Measurements from ENCODE around the gene CDC34. TPM values are rescaled to one million over a fixed set of nuclear protein-coding genes. Genes with fewer than 3 reads are reported as not detected.

The CDC34 gene
- total RNA-seq, 5 donors from 2014 or later (not counting 1 experiment from before 2014, with no cell fraction given), result 35.4 to 52.6 (median 51.3) TPM

- Mint-ChIP-seq H3K4me1 (peaks cover 15 to 22% (median 17%) of the 10 kb centered on the region in 3 donors), H3K4me3 (peak overlapping the region in 2 of 3 donors; percentile 31 to 47)
- ATAC-seq (replicated peaks in 1 of 4), result no peak
Observed at GRCh38 chr19:535017-535835, 3.7 kb downstream of the CDC34 start.

GRCh38 chr19:536031-536880, 4.7 kb downstream of the CDC34 start:
- no peak overlapping the region for H3K4me3 Mint-ChIP-seq
- H3K27ac Mint-ChIP-seq, result no peak overlapping the region
- peaks cover 8% of the 10 kb centered on the region for H3K36me3 Mint-ChIP-seq
- no peak overlapping the region for H3K4me3 ChIP-seq (ENCODE audit: control insufficient read depth in 1 of 2, extremely low read depth in 1 of 2, low read length in 1 of 2)
- H3K27me3 ChIP-seq (replicated peaks in 1 of 2; ENCODE audit: control insufficient read depth in 2 of 2, extremely low read depth in 1 of 2, insufficient read depth in 2 of 2, low read length in 1 of 2), result no peaks in the 10 kb centered on the region
- no peak for DNase-seq
- H3K27me3 Mint-ChIP-seq, result no peaks in the 10 kb centered on the region
- H3K4me1 Mint-ChIP-seq, result peaks cover 15 to 18% (median 17%) of the 10 kb centered on the region in 3 donors
- peaks cover 20 to 35% of the 10 kb centered on the region in 2 donors for H3K36me3 ChIP-seq (ENCODE audit: control insufficient read depth in 2 of 2, extremely low read depth in 1 of 2, insufficient read depth in 1 of 2, low read length in 1 of 2)
- H3K27ac ChIP-seq (ENCODE audit: low read length), result no peak overlapping the region
- no peak for ATAC-seq (replicated peaks in 1 of 4)
- WGBS (ENCODE audit: insufficient coverage), result 94% methylated on average over 55 of the region's 55 CpGs
- H3K9me3 Mint-ChIP-seq, result no peaks in the 10 kb centered on the region
- peaks cover 6 to 34% of the 10 kb centered on the region in 2 experiments for H3K4me1 ChIP-seq (ENCODE audit: control insufficient read depth in 1 of 2, extremely low read depth in 1 of 2, insufficient read depth in 2 of 2, low read length in 2 of 2)
- ChIA-PET POLR2A (no interaction called here), CTCF (interaction anchor here in 1 of 2 donors (0.6 kb wide), 1 partner anchor 1605 kb away, joined by 3 read pairs; no protein-coding TSS in a partner anchor)
- H3K9me3 ChIP-seq, result no peaks in the 10 kb centered on the region

More at GRCh38 chr19:535017-535835, 3.7 kb downstream of the CDC34 start:
- POLR2A ChIA-PET, result no interaction called here
- Histone ChIP-seq H3K4me3 (ENCODE audit: control insufficient read depth in 1 of 2, extremely low read depth in 1 of 2, low read length in 1 of 2) (no peak overlapping the region), H3K36me3 (ENCODE audit: control insufficient read depth in 2 of 2, extremely low read depth in 1 of 2, insufficient read depth in 1 of 2, low read length in 1 of 2) (peaks cover 20 to 34% of the 10 kb centered on the region in 2 donors), H3K27me3 (replicated peaks in 1 of 2; ENCODE audit: control insufficient read depth in 2 of 2, extremely low read depth in 1 of 2, insufficient read depth in 2 of 2, low read length in 1 of 2) (no peaks in the 10 kb centered on the region), H3K9me3 (no peaks in the 10 kb centered on the region), H3K4me1 (ENCODE audit: control insufficient read depth in 1 of 2, extremely low read depth in 1 of 2, insufficient read depth in 2 of 2, low read length in 2 of 2) (peaks cover 6 to 42% of the 10 kb centered on the region in 2 experiments), H3K27ac (ENCODE audit: low read length) (no peak overlapping the region)
- H3K36me3 Mint-ChIP-seq, result peaks cover 8% of the 10 kb centered on the region
- CTCF ChIA-PET, result no interaction called here
- H3K9me3 Mint-ChIP-seq, result no peaks in the 10 kb centered on the region
- no peak for DNase-seq
- 77% methylated on average over 13 of the region's 16 CpGs for WGBS (ENCODE audit: insufficient coverage)
- peak overlapping the region in 1 of 2 donors; percentile 63 for H3K27ac Mint-ChIP-seq
- H3K27me3 Mint-ChIP-seq, result no peaks in the 10 kb centered on the region

GRCh38 chr19:536881-537404, 5.4 kb downstream of the CDC34 start:
- H3K27ac ChIP-seq (ENCODE audit: low read length), result no peak overlapping the region
- H3K4me3 ChIP-seq (ENCODE audit: control insufficient read depth in 1 of 2, extremely low read depth in 1 of 2, low read length in 1 of 2), result no peak overlapping the region
- Mint-ChIP-seq H3K27me3 (no peaks in the 10 kb centered on the region), H3K27ac (no peak overlapping the region), H3K4me1 (peaks cover 15 to 18% (median 17%) of the 10 kb centered on the region in 3 donors), H3K4me3 (no peak overlapping the region), H3K9me3 (no peaks in the 10 kb centered on the region), H3K36me3 (peaks cover 8% of the 10 kb centered on the region)
- H3K4me1 ChIP-seq (ENCODE audit: control insufficient read depth in 1 of 2, extremely low read depth in 1 of 2, insufficient read depth in 2 of 2, low read length in 2 of 2), result peaks cover 6 to 34% of the 10 kb centered on the region in 2 experiments
- H3K36me3 ChIP-seq (ENCODE audit: control insufficient read depth in 2 of 2, extremely low read depth in 1 of 2, insufficient read depth in 1 of 2, low read length in 1 of 2), result peaks cover 25 to 42% of the 10 kb centered on the region in 2 donors
- POLR2A ChIA-PET, result no interaction called here
- H3K9me3 ChIP-seq, result no peaks in the 10 kb centered on the region
- no peaks in the 10 kb centered on the region for H3K27me3 ChIP-seq (replicated peaks in 1 of 2; ENCODE audit: control insufficient read depth in 2 of 2, extremely low read depth in 1 of 2, insufficient read depth in 2 of 2, low read length in 1 of 2)
- ATAC-seq (replicated peaks in 1 of 4) (no peak), DNase-seq (no peak)
- 92% methylated on average over 12 of the region's 26 CpGs for WGBS (ENCODE audit: insufficient coverage)
- CTCF ChIA-PET, result no interaction called here

GRCh38 chr19:538641-539428, 7.3 kb downstream of the CDC34 start:
- Histone ChIP-seq H3K27ac (ENCODE audit: low read length) (no peak overlapping the region), H3K4me1 (ENCODE audit: control insufficient read depth in 1 of 2, extremely low read depth in 1 of 2, insufficient read depth in 2 of 2, low read length in 2 of 2) (peaks cover 4 to 33% of the 10 kb centered on the region in 2 experiments), H3K27me3 (replicated peaks in 1 of 2; ENCODE audit: control insufficient read depth in 2 of 2, extremely low read depth in 1 of 2, insufficient read depth in 2 of 2, low read length in 1 of 2) (no peaks in the 10 kb centered on the region), H3K4me3 (ENCODE audit: control insufficient read depth in 1 of 2, extremely low read depth in 1 of 2, low read length in 1 of 2) (no peak overlapping the region), H3K36me3 (ENCODE audit: control insufficient read depth in 2 of 2, extremely low read depth in 1 of 2, insufficient read depth in 1 of 2, low read length in 1 of 2) (peaks cover 27 to 47% of the 10 kb centered on the region in 2 donors), H3K9me3 (no peaks in the 10 kb centered on the region)
- ATAC-seq (replicated peaks in 1 of 4), result no peak
- Mint-ChIP-seq H3K27me3 (no peaks in the 10 kb centered on the region), H3K4me3 (no peak overlapping the region), H3K9me3 (no peaks in the 10 kb centered on the region), H3K4me1 (peaks cover 14 to 16% (median 16%) of the 10 kb centered on the region in 3 donors), H3K36me3 (peaks cover 8% of the 10 kb centered on the region), H3K27ac (no peak overlapping the region)
- CTCF ChIA-PET, result no interaction called here
- no peak for DNase-seq
- 93% methylated on average over 38 of the region's 40 CpGs for WGBS (ENCODE audit: insufficient coverage)
- POLR2A ChIA-PET, result no interaction called here

- Mint-ChIP-seq H3K27me3 (no peaks in the 10 kb centered on the region), H3K27ac (no peak overlapping the region), H3K9me3 (no peaks in the 10 kb centered on the region), H3K4me1 (peaks cover 17 to 18% (median 18%) of the 10 kb centered on the region in 3 donors), H3K4me3 (no peak overlapping the region), H3K36me3 (peaks cover 8% of the 10 kb centered on the region)
- Histone ChIP-seq H3K9me3 (no peaks in the 10 kb centered on the region), H3K4me3 (ENCODE audit: control insufficient read depth in 1 of 2, extremely low read depth in 1 of 2, low read length in 1 of 2) (no peak overlapping the region), H3K27ac (ENCODE audit: low read length) (no peak overlapping the region), H3K36me3 (ENCODE audit: control insufficient read depth in 2 of 2, extremely low read depth in 1 of 2, insufficient read depth in 1 of 2, low read length in 1 of 2) (peaks cover 27 to 47% of the 10 kb centered on the region in 2 donors), H3K27me3 (replicated peaks in 1 of 2; ENCODE audit: control insufficient read depth in 2 of 2, extremely low read depth in 1 of 2, insufficient read depth in 2 of 2, low read length in 1 of 2) (no peaks in the 10 kb centered on the region), H3K4me1 (ENCODE audit: control insufficient read depth in 1 of 2, extremely low read depth in 1 of 2, insufficient read depth in 2 of 2, low read length in 2 of 2) (peaks cover 6 to 33% of the 10 kb centered on the region in 2 experiments)
- DNase-seq (no peak), ATAC-seq (replicated peaks in 1 of 4) (no peak)
- POLR2A ChIA-PET, result no interaction called here
- 93% methylated on average over 23 of the region's 30 CpGs for WGBS (ENCODE audit: insufficient coverage)
- CTCF ChIA-PET, result no interaction called here
Observed at GRCh38 chr19:539429-540030, 8.0 kb downstream of the CDC34 start.

Measured in T-cell (primary cell).